Measurements from ENCODE around the gene KIF22.

The KIF22 gene

DNA sequence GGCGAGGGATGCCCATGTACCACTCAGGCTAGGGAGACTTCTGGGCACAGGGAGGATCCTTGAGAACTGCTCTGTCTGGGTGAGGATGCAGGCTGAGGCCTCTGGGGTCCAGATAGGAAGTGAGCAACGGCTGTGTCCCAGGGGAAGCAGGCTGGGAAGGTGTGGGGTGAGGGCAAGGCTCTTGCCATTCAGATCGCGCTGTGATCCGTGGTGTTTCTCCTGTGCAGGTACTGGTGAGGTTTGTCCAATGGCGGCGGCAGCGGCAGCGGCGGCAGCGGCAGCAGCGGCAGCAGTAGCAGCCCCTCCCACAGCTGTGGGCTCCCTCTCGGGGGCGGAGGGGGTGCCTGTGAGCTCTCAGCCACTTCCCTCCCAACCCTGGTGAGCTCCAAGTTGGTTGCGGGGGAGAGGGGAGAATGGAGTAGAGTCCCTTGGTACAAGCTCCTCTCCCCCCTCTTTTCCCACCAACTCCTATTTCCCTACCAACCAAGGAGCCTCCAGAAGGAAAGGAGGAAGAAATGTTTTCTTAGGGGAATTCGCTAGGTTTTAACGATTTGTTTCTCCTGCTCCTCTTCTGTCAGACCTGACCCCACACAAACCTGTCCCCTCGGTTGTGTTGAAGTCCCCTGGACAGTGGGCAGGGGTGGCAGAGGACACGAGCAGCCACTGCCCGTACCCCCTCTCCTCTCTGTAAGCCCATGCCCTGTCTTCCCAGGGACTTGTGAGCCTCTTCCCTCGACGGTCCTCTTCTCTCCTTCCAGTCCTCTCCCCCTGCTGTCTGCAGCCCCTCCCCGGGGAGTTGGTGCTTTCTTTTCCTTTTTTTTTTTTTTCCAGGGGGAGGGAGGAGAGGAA lies 19.5 kb downstream of the KIF22 start:
- no peak overlapping the region for H3K9ac ChIP-seq (ENCODE audit: low read length)
- no peak overlapping the region for H2AK5ac ChIP-seq (ENCODE audit: low read length)
- peak overlapping the region; percentile 44 for H3K27ac ChIP-seq (ENCODE audit: low read depth, low read length)
- no peak overlapping the region for H3K23ac ChIP-seq (ENCODE audit: low read length)
- no peak overlapping the region for H2AFZ ChIP-seq (ENCODE audit: insufficient read depth, low read length, poor library complexity)
- no CpG with 5 or more reads among the region's 23 CpGs for WGBS (ENCODE audit: extremely low coverage, insufficient coverage, insufficient read length)
- no peak overlapping the region for H2BK120ac ChIP-seq (ENCODE audit: insufficient read depth, low read length, poor library complexity)
- DNase-seq: no peak
- H2BK5ac ChIP-seq (ENCODE audit: low read depth, low read length, poor library complexity): no peak overlapping the region
- no peak overlapping the region for H3K18ac ChIP-seq (ENCODE audit: low read length)
- H3K79me2 ChIP-seq (ENCODE audit: control insufficient read depth, insufficient read depth, low read length, poor library complexity): peaks cover 21% of the 10 kb centered on the region
- H3K4me1 ChIP-seq (ENCODE audit: control insufficient read depth in 1 of 2, insufficient read depth in 2 of 2, low read length in 2 of 2): peaks cover 19 to 43% of the 10 kb centered on the region in 2 experiments
- H3K27me3 ChIP-seq (ENCODE audit: insufficient read depth, low read length): no peaks in the 10 kb centered on the region
- no peak overlapping the region for H3K14ac ChIP-seq (ENCODE audit: low read length)
- no peak overlapping the region for H4K91ac ChIP-seq (ENCODE audit: low read depth, low read length)
- no peak overlapping the region for H3K4me3 ChIP-seq (ENCODE audit: low read depth, low read length)
- peaks cover 4% of the 10 kb centered on the region for H3K9me3 ChIP-seq (ENCODE audit: insufficient read depth, low read depth, low read length)
- H4K8ac ChIP-seq (ENCODE audit: low read depth, low read length): no peak overlapping the region
- H4K12ac ChIP-seq (ENCODE audit: low read depth, low read length): no peak overlapping the region
- peaks cover 23 to 25% of the 10 kb centered on the region in 2 experiments for H3K36me3 ChIP-seq (ENCODE audit: control insufficient read depth in 1 of 2, insufficient read depth in 2 of 2, low read length in 2 of 2)
- H3K4me2 ChIP-seq (ENCODE audit: low read length): no peak overlapping the region
- peaks cover 24% of the 10 kb centered on the region for H3K79me1 ChIP-seq (ENCODE audit: low read length)
- H2BK12ac ChIP-seq (ENCODE audit: low read length): no peak overlapping the region
- H3K4ac ChIP-seq (ENCODE audit: low read depth, low read length): no peak overlapping the region

DNA sequence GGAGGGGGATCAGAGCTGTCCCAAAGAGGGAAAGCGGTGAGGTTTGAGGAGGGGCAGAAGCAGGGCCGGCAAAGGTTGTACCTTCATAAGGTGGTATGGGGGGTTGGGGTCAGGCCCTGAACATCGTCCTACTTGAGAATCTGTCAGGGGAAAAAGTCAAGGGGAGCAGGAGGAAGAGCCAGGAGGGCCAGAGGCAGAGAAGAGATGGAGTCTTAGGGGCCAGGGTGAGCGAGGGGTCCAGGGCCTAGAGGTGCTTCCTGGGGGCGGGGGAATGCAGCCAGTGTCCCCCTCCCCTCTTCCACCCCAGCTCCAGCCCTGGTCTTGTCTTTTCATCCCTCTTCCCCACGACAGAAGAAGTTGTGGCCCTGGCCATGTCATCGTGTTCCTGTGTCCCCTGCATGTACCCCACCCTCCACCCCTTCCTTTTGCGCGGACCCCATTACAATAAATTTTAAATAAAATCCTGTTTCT lies 20.2 kb downstream of the KIF22 start:
- Histone ChIP-seq H4K91ac (ENCODE audit: low read depth, low read length) (no peak overlapping the region), H3K9me3 (ENCODE audit: insufficient read depth, low read depth, low read length) (peaks cover 4% of the 10 kb centered on the region), H2BK12ac (ENCODE audit: low read length) (no peak overlapping the region), H3K4ac (ENCODE audit: low read depth, low read length) (no peak overlapping the region), H3K9ac (ENCODE audit: low read length) (no peak overlapping the region), H2AK5ac (ENCODE audit: low read length) (no peak overlapping the region), H3K4me2 (ENCODE audit: low read length) (peak overlapping the region; percentile 45), H2AFZ (ENCODE audit: insufficient read depth, low read length, poor library complexity) (no peak overlapping the region), H3K18ac (ENCODE audit: low read length) (peak overlapping the region; percentile 15), H3K4me3 (ENCODE audit: low read depth, low read length) (no peak overlapping the region), H3K79me1 (ENCODE audit: low read length) (peaks cover 24% of the 10 kb centered on the region), H4K12ac (ENCODE audit: low read depth, low read length) (no peak overlapping the region), H3K4me1 (ENCODE audit: control insufficient read depth in 1 of 2, insufficient read depth in 2 of 2, low read length in 2 of 2) (peaks cover 19 to 45% of the 10 kb centered on the region in 2 experiments), H3K27ac (ENCODE audit: low read depth, low read length) (peak overlapping the region; percentile 44), H3K36me3 (ENCODE audit: control insufficient read depth in 1 of 2, insufficient read depth in 2 of 2, low read length in 2 of 2) (peaks cover 23 to 25% of the 10 kb centered on the region in 2 experiments), H3K27me3 (ENCODE audit: insufficient read depth, low read length) (no peaks in the 10 kb centered on the region), H3K14ac (ENCODE audit: low read length) (no peak overlapping the region), H4K8ac (ENCODE audit: low read depth, low read length) (no peak overlapping the region), H3K79me2 (ENCODE audit: control insufficient read depth, insufficient read depth, low read length, poor library complexity) (peaks cover 20% of the 10 kb centered on the region), H2BK5ac (ENCODE audit: low read depth, low read length, poor library complexity) (no peak overlapping the region), H3K23ac (ENCODE audit: low read length) (no peak overlapping the region), H2BK120ac (ENCODE audit: insufficient read depth, low read length, poor library complexity) (no peak overlapping the region)
- no peak for DNase-seq
- no CpG with 5 or more reads among the region's 9 CpGs for WGBS (ENCODE audit: extremely low coverage, insufficient coverage, insufficient read length)

DNA sequence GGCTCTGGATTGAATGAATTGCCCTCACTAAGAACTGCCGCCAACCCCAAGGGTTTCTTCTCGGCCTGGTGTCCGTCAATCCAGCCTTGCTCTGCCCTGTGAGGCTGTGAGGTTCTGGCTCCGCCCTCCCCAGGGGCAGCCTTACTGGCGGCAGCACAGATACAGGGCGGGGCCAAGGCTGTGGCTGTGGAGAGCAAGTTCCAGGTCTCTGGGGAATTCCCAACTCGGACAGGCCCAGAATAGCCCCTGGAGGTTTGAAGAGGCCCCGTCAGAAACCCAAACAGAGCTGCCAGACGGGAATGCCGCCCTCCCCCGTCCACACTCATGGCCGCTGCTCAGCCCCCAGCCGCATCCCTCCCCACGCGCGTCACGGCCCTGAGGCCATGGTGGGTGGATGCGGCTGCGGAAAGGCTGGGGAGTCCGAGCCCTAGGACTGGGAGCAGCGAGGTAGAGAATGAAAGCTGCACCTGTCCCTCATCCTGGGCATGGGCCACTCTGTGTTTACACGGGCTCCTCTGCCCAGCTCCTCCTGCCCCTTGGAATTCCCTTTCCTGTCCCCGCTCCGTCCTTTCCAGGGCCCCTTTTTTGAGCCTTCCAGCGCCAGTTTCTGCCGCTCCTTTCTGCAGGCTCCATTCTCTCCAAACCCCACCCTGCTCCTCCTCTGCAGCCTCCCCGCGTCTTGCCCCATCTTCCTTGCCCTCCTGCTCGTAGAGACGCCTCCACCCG lies 20.8 kb downstream of the KIF22 start:
- Histone ChIP-seq H3K9me3 (ENCODE audit: insufficient read depth, low read depth, low read length) (peaks cover 4% of the 10 kb centered on the region), H3K79me2 (ENCODE audit: control insufficient read depth, insufficient read depth, low read length, poor library complexity) (peaks cover 24% of the 10 kb centered on the region), H3K27me3 (ENCODE audit: insufficient read depth, low read length) (no peaks in the 10 kb centered on the region), H2BK12ac (ENCODE audit: low read length) (no peak overlapping the region), H3K18ac (ENCODE audit: low read length) (peak overlapping the region; percentile 12), H3K79me1 (ENCODE audit: low read length) (peaks cover 28% of the 10 kb centered on the region), H3K27ac (ENCODE audit: low read depth, low read length) (peak overlapping the region; percentile 83), H4K91ac (ENCODE audit: low read depth, low read length) (peak overlapping the region; percentile 59), H3K4me2 (ENCODE audit: low read length) (peak overlapping the region; percentile 75), H2AFZ (ENCODE audit: insufficient read depth, low read length, poor library complexity) (peak overlapping the region; percentile 3), H2BK120ac (ENCODE audit: insufficient read depth, low read length, poor library complexity) (peak overlapping the region; percentile 5), H3K4me1 (ENCODE audit: control insufficient read depth in 1 of 2, insufficient read depth in 2 of 2, low read length in 2 of 2) (peaks cover 19 to 45% of the 10 kb centered on the region in 2 experiments), H3K36me3 (ENCODE audit: control insufficient read depth in 1 of 2, insufficient read depth in 2 of 2, low read length in 2 of 2) (peaks cover 23 to 25% of the 10 kb centered on the region in 2 experiments), H3K4ac (ENCODE audit: low read depth, low read length) (peak overlapping the region; percentile 5), H3K4me3 (ENCODE audit: low read depth, low read length) (peak overlapping the region; percentile 41), H3K9ac (ENCODE audit: low read length) (peak overlapping the region; percentile 18), H2AK5ac (ENCODE audit: low read length) (peak overlapping the region; percentile 38), H2BK5ac (ENCODE audit: low read depth, low read length, poor library complexity) (peak overlapping the region; percentile 43), H4K8ac (ENCODE audit: low read depth, low read length) (peak overlapping the region; percentile 8), H3K14ac (ENCODE audit: low read length) (peak overlapping the region; percentile 32), H4K12ac (ENCODE audit: low read depth, low read length) (no peak overlapping the region), H3K23ac (ENCODE audit: low read length) (no peak overlapping the region)
- WGBS (ENCODE audit: extremely low coverage, insufficient coverage, insufficient read length): no CpG with 5 or more reads among the region's 31 CpGs
- peak; percentile 97 to 98 for DNase-seq

DNA sequence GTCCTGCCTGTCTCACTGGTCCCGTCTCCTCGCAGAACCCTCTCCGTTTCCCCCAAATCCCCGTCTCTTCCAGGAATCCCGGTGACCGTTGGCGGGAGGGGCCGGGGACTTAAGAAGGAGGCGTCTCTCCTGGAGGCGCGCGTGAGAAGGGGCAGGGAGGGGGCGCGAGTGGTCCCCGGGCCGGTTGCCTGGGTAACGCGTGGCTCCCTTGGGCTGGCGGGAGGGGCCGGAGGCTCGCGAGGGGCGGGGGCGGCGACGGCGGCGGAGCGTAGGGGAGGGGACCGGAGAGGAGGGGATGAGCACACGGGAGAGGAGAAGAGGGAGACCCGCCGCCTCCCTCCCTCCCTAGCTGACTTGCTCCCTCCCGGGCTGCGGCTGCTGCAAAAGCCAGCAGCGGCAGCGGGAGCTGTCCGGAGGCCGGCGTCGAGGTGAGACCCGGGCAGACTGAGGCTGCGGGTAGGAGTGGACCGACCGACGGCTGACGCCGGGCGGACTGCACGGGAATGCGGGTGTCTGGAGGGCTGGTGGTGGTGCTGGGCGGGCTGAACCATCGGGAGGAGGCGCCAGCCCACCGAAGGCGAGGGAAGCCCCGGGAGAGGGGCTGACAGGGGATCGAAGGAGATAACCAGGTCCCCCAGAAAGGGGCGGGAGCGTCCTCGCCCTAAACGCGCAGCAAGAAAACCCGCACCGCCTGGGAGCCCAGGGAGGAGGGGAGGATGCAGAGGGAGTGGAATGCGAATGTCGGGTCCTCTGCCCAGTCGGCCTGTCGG lies 21.5 kb downstream of the KIF22 start, which contains the start of gene PRRT2:
PRRT2 (plus strand) TSS at position 298 of the 770 bp plus-strand sequence. CDS start 862 bp downstream, outside the sequence.
- H3K4ac ChIP-seq (ENCODE audit: low read depth, low read length): peak within 1 kb of the TSS; percentile 5
- peaks cover 27% of the 10 kb centered on the region for H3K79me2 ChIP-seq (ENCODE audit: control insufficient read depth, insufficient read depth, low read length, poor library complexity)
- peak within 1 kb of the TSS; percentile 27 for H4K8ac ChIP-seq (ENCODE audit: low read depth, low read length)
- peak within 1 kb of the TSS; percentile 40 for H3K14ac ChIP-seq (ENCODE audit: low read length)
- H3K4me1 ChIP-seq (ENCODE audit: control insufficient read depth in 1 of 2, insufficient read depth in 2 of 2, low read length in 2 of 2): peaks cover 19 to 47% of the 10 kb centered on the region in 2 experiments
- peak within 1 kb of the TSS; percentile 38 for H2AK5ac ChIP-seq (ENCODE audit: low read length)
- peak within 1 kb of the TSS; percentile 43 for H2BK5ac ChIP-seq (ENCODE audit: low read depth, low read length, poor library complexity)
- peak within 1 kb of the TSS; percentile 5 for H2BK120ac ChIP-seq (ENCODE audit: insufficient read depth, low read length, poor library complexity)
- H4K12ac ChIP-seq (ENCODE audit: low read depth, low read length): no peak within 1 kb of the TSS
- no peak within 1 kb of the TSS for H3K23ac ChIP-seq (ENCODE audit: low read length)
- H3K27ac ChIP-seq (ENCODE audit: low read depth, low read length): peak within 1 kb of the TSS; percentile 83
- H2BK12ac ChIP-seq (ENCODE audit: low read length): no peak within 1 kb of the TSS
- H3K4me2 ChIP-seq (ENCODE audit: low read length): peak within 1 kb of the TSS; percentile 75
- peaks cover 32% of the 10 kb centered on the region for H3K79me1 ChIP-seq (ENCODE audit: low read length)
- no peaks in the 10 kb centered on the region for H3K27me3 ChIP-seq (ENCODE audit: insufficient read depth, low read length)
- DNase-seq: peak; percentile 65 to 67
- peak within 1 kb of the TSS; percentile 58 for H2AFZ ChIP-seq (ENCODE audit: insufficient read depth, low read length, poor library complexity)
- peak within 1 kb of the TSS; percentile 12 for H3K18ac ChIP-seq (ENCODE audit: low read length)
- H3K36me3 ChIP-seq (ENCODE audit: control insufficient read depth in 1 of 2, insufficient read depth in 2 of 2, low read length in 2 of 2): peaks cover 23 to 25% of the 10 kb centered on the region in 2 experiments
- peak within 1 kb of the TSS; percentile 30 for H3K9ac ChIP-seq (ENCODE audit: low read length)
- peak within 1 kb of the TSS; percentile 59 for H4K91ac ChIP-seq (ENCODE audit: low read depth, low read length)
- H3K4me3 ChIP-seq (ENCODE audit: low read depth, low read length): peak within 1 kb of the TSS; percentile 41
- no CpG with 5 or more reads among the region's 69 CpGs for WGBS (ENCODE audit: extremely low coverage, insufficient coverage, insufficient read length)
- peaks cover 4% of the 10 kb centered on the region for H3K9me3 ChIP-seq (ENCODE audit: insufficient read depth, low read depth, low read length)

Data from trophoblast cell (in vitro differentiated cells and primary cell).